ENCODE measurements around the gene RNF186. TPM values are rescaled to one million over a fixed set of nuclear protein-coding genes. Genes with fewer than 3 reads are reported as not detected.

RNF186 gene
- total RNA-seq, 4 donors from 2014 or later, result 0.51 TPM; not detected in 3

- Histone ChIP-seq H3K27me3 (no peaks in the 10 kb centered on the region), H3K9me3 (no peaks in the 10 kb centered on the region), H3K4me3 (no peak overlapping the region), H3K36me3 (peaks cover 39% of the 10 kb centered on the region), H3K4me1 (no peaks in the 10 kb centered on the region), H3K27ac (no peak overlapping the region)
- DNase-seq (ENCODE audit: low spot score in 2 of 2), result no peak
- no peak for TF ChIP-seq CTCF (IDR thresholded peaks at IDR 0.05)
- WGBS, result 73% methylated on average over 4 of the region's 4 CpGs
Observed at GRCh38 chr1:19785660-19786059, 29.4 kb downstream of the RNF186 start.

- no peak overlapping the region for H3K4me3 ChIP-seq
- DNase-seq (ENCODE audit: low spot score in 2 of 2), result no peak
- no peak for TF ChIP-seq POLR2A (IDR thresholded peaks at IDR 0.05)
- TF ChIP-seq EP300 (IDR thresholded peaks at IDR 0.05), result no peak
- TF ChIP-seq POLR2AphosphoS5 (IDR thresholded peaks at IDR 0.05), result no peak
- TF ChIP-seq CTCF (IDR thresholded peaks at IDR 0.05), result no peak
- peaks cover 54% of the 10 kb centered on the region for H3K36me3 ChIP-seq
- no peaks in the 10 kb centered on the region for H3K4me1 ChIP-seq
- no peaks in the 10 kb centered on the region for H3K9me3 ChIP-seq
- WGBS, result 87% methylated on average over 7 of the region's 11 CpGs
- no peak overlapping the region for H3K27ac ChIP-seq
- H3K27me3 ChIP-seq, result no peaks in the 10 kb centered on the region
Observed at GRCh38 chr1:19780267-19780877, 34.7 kb downstream of the RNF186 start.

GRCh38 chr1:19776933-19777332 is 38.1 kb downstream of the RNF186 start:
- H3K9me3 ChIP-seq, result no peaks in the 10 kb centered on the region
- H3K4me3 ChIP-seq, result no peak overlapping the region
- H3K27me3 ChIP-seq, result no peaks in the 10 kb centered on the region
- 96% methylated on average over 4 of the region's 4 CpGs for WGBS
- no peak overlapping the region for H3K27ac ChIP-seq
- DNase-seq (ENCODE audit: low spot score in 2 of 2), result no peak
- peaks cover 55% of the 10 kb centered on the region for H3K36me3 ChIP-seq
- no peaks in the 10 kb centered on the region for H3K4me1 ChIP-seq
- TF ChIP-seq CTCF (IDR thresholded peaks at IDR 0.05) (no peak), POLR2AphosphoS5 (IDR thresholded peaks at IDR 0.05) (no peak), EP300 (IDR thresholded peaks at IDR 0.05) (no peak), POLR2A (IDR thresholded peaks at IDR 0.05) (no peak)

GRCh38 chr1:19776287-19776686 is 38.8 kb downstream of the RNF186 start:
- DNase-seq (ENCODE audit: low spot score in 2 of 2), result no peak
- Histone ChIP-seq H3K9me3 (no peaks in the 10 kb centered on the region), H3K4me1 (no peaks in the 10 kb centered on the region), H3K36me3 (peaks cover 56% of the 10 kb centered on the region), H3K27ac (no peak overlapping the region), H3K4me3 (no peak overlapping the region), H3K27me3 (no peaks in the 10 kb centered on the region)
- TF ChIP-seq POLR2A (IDR thresholded peaks at IDR 0.05), result no peak
- TF ChIP-seq POLR2AphosphoS5 (IDR thresholded peaks at IDR 0.05), result no peak
- no peak for TF ChIP-seq CTCF (IDR thresholded peaks at IDR 0.05)
- no peak for TF ChIP-seq EP300 (IDR thresholded peaks at IDR 0.05)
- WGBS, result 93% methylated on average over 5 of the region's 5 CpGs

GRCh38 chr1:19775831-19776230 is 39.3 kb downstream of the RNF186 start:
- DNase-seq (ENCODE audit: low spot score in 2 of 2), result no peak
- Histone ChIP-seq H3K36me3 (peaks cover 57% of the 10 kb centered on the region), H3K4me1 (no peaks in the 10 kb centered on the region), H3K27me3 (no peaks in the 10 kb centered on the region), H3K9me3 (no peaks in the 10 kb centered on the region), H3K4me3 (no peak overlapping the region), H3K27ac (no peak overlapping the region)
- no peak for TF ChIP-seq POLR2A (IDR thresholded peaks at IDR 0.05)
- TF ChIP-seq POLR2AphosphoS5 (IDR thresholded peaks at IDR 0.05), result no peak
- TF ChIP-seq EP300 (IDR thresholded peaks at IDR 0.05), result no peak
- no peak for TF ChIP-seq CTCF (IDR thresholded peaks at IDR 0.05)
- 97% methylated on average over 9 of the region's 9 CpGs for WGBS

All from suprapubic skin (tissue), 4 donors.